Adipocyte (in vitro differentiated cells): ENCODE measurements around the gene SLIT3.

Source experiments
- DNase-seq: peaks from one replicate; pipeline ENCODE4 v3.0.0-alpha.2; 2015; ENCODE audit warnings: low read depth
- H3K27me3 ChIP-seq: replicated peaks from 2 replicates; pipeline ENCODE4 v1.7.0; 2013; ENCODE audit warnings: mild to moderate bottlenecking, low read length, moderate library complexity; ENCODE audit not compliant: control insufficient read depth, insufficient read depth
- H3K36me3 ChIP-seq: 2 replicates; pipeline ENCODE4 v1.7.0; 2013; ENCODE audit warnings: low read length, mild to moderate bottlenecking, moderate library complexity; ENCODE audit not compliant: control insufficient read depth, insufficient read depth, severe bottlenecking
- H3K4me1 ChIP-seq: 2 replicates; pipeline ENCODE4 v1.7.0; 2013; ENCODE audit warnings: mild to moderate bottlenecking, low read length, moderate library complexity; ENCODE audit not compliant: control insufficient read depth, insufficient read depth
- H3K4me3 ChIP-seq: 2 replicates; pipeline ENCODE4 v1.7.0; 2013; ENCODE audit warnings: mild to moderate bottlenecking, low read length, moderate library complexity
- H3K9ac ChIP-seq: 2 replicates; pipeline ENCODE4 v1.7.0; 2013; ENCODE audit warnings: mild to moderate bottlenecking, low read length, moderate library complexity
- H3K9me3 ChIP-seq: 2 replicates; pipeline ENCODE4 v1.7.0; 2013; ENCODE audit warnings: mild to moderate bottlenecking, low read length, moderate library complexity; ENCODE audit not compliant: control insufficient read depth

SLIT3 gene

GRCh38 chr5:168893283-168893682, 407.7 kb downstream of the SLIT3 start:
- Histone ChIP-seq H3K36me3 (no peaks in the 10 kb centered on the region), H3K4me1 (peaks cover 5% of the 10 kb centered on the region), H3K9ac (no peak overlapping the region), H3K27me3 (no peaks in the 10 kb centered on the region), H3K9me3 (no peaks in the 10 kb centered on the region), H3K4me3 (no peak overlapping the region)
- DNase-seq: no peak

- no peak for DNase-seq
- Histone ChIP-seq H3K4me1 (peaks cover 5% of the 10 kb centered on the region), H3K9me3 (no peaks in the 10 kb centered on the region), H3K27me3 (no peaks in the 10 kb centered on the region), H3K36me3 (no peaks in the 10 kb centered on the region), H3K9ac (no peak overlapping the region), H3K4me3 (no peak overlapping the region)
Measured at GRCh38 chr5:168892618-168893186, 408.2 kb downstream of the SLIT3 start.

- H3K27me3 ChIP-seq: no peaks in the 10 kb centered on the region
- no peaks in the 10 kb centered on the region for H3K36me3 ChIP-seq
- DNase-seq: no peak
- peaks cover 5% of the 10 kb centered on the region for H3K4me1 ChIP-seq
- no peaks in the 10 kb centered on the region for H3K9me3 ChIP-seq
- no peak overlapping the region for H3K4me3 ChIP-seq
- H3K9ac ChIP-seq: no peak overlapping the region
Measured at GRCh38 chr5:168890816-168891812, 409.8 kb downstream of the SLIT3 start.

- H3K4me1 ChIP-seq: peaks cover 5% of the 10 kb centered on the region
- no peak overlapping the region for H3K9ac ChIP-seq
- no peaks in the 10 kb centered on the region for H3K27me3 ChIP-seq
- H3K36me3 ChIP-seq: no peaks in the 10 kb centered on the region
- H3K4me3 ChIP-seq: no peak overlapping the region
- H3K9me3 ChIP-seq: no peaks in the 10 kb centered on the region
- DNase-seq: no peak
Measured at GRCh38 chr5:168889039-168889438, 411.9 kb downstream of the SLIT3 start.

GRCh38 chr5:168887931-168888330, 413.0 kb downstream of the SLIT3 start:
- Histone ChIP-seq H3K27me3 (no peaks in the 10 kb centered on the region), H3K4me1 (no peaks in the 10 kb centered on the region), H3K36me3 (no peaks in the 10 kb centered on the region), H3K9ac (no peak overlapping the region), H3K9me3 (no peaks in the 10 kb centered on the region), H3K4me3 (no peak overlapping the region)
- no peak for DNase-seq

- no peaks in the 10 kb centered on the region for H3K9me3 ChIP-seq
- H3K4me1 ChIP-seq: no peaks in the 10 kb centered on the region
- H3K36me3 ChIP-seq: peaks cover 17% of the 10 kb centered on the region
- no peak for DNase-seq
- no peak overlapping the region for H3K4me3 ChIP-seq
- H3K27me3 ChIP-seq: no peaks in the 10 kb centered on the region
- no peak overlapping the region for H3K9ac ChIP-seq
Measured at GRCh38 chr5:168886157-168886556, 414.8 kb downstream of the SLIT3 start.

- H3K9me3 ChIP-seq: no peaks in the 10 kb centered on the region
- H3K36me3 ChIP-seq: peaks cover 24% of the 10 kb centered on the region
- H3K27me3 ChIP-seq: no peaks in the 10 kb centered on the region
- H3K4me1 ChIP-seq: no peaks in the 10 kb centered on the region
- no peak for DNase-seq
- no peak overlapping the region for H3K9ac ChIP-seq
- no peak overlapping the region for H3K4me3 ChIP-seq
Measured at GRCh38 chr5:168885324-168886120, 415.4 kb downstream of the SLIT3 start.

GRCh38 chr5:168883991-168884390, 416.9 kb downstream of the SLIT3 start:
- peaks cover 25% of the 10 kb centered on the region for H3K36me3 ChIP-seq
- H3K4me3 ChIP-seq: no peak overlapping the region
- H3K9ac ChIP-seq: no peak overlapping the region
- H3K4me1 ChIP-seq: peaks cover 12% of the 10 kb centered on the region
- H3K9me3 ChIP-seq: no peaks in the 10 kb centered on the region
- H3K27me3 ChIP-seq: no peaks in the 10 kb centered on the region
- DNase-seq: no peak

- no peak for DNase-seq
- no peaks in the 10 kb centered on the region for H3K27me3 ChIP-seq
- H3K4me1 ChIP-seq: peaks cover 12% of the 10 kb centered on the region
- no peak overlapping the region for H3K9ac ChIP-seq
- H3K4me3 ChIP-seq: no peak overlapping the region
- H3K36me3 ChIP-seq: peaks cover 26% of the 10 kb centered on the region
- H3K9me3 ChIP-seq: no peaks in the 10 kb centered on the region
Measured at GRCh38 chr5:168883281-168883741, 417.6 kb downstream of the SLIT3 start.

- H3K4me1 ChIP-seq: peaks cover 12% of the 10 kb centered on the region
- peaks cover 31% of the 10 kb centered on the region for H3K36me3 ChIP-seq
- no peak for DNase-seq
- no peak overlapping the region for H3K4me3 ChIP-seq
- no peaks in the 10 kb centered on the region for H3K27me3 ChIP-seq
- H3K9me3 ChIP-seq: no peaks in the 10 kb centered on the region
- H3K9ac ChIP-seq: no peak overlapping the region
Measured at GRCh38 chr5:168882283-168882682, 418.7 kb downstream of the SLIT3 start.
